ENCODE measurements around the gene AOPEP.

- no peak for TF ChIP-seq CTCF (IDR thresholded peaks at IDR 0.05)
- TF ChIP-seq POLR2A (IDR thresholded peaks at IDR 0.05), result no peak
Measured at GRCh38 chr9:94680621-94681020, 45.9 kb upstream of the AOPEP start.

All from heart left ventricle (tissue), 13 donors.